Mesenchymal stem cell (in vitro differentiated cells and primary cell): Measurements from ENCODE around the gene KTN1.

Source experiments
- DNase-seq: peaks from one replicate; pipeline ENCODE4 v3.0.0-alpha.2; 2013
- H2AFZ ChIP-seq: one replicate; pipeline ENCODE4 v1.6.1; 2013; ENCODE audit warnings: low read depth, mild to moderate bottlenecking, control low read depth, inconsistent platforms, low read length, moderate library complexity
- H2AK5ac ChIP-seq: 2 replicates; pipeline ENCODE4 v1.6.1; 2013; ENCODE audit warnings: low read length, moderate library complexity, mild to moderate bottlenecking, inconsistent platforms; ENCODE audit not compliant: severe bottlenecking
- H2BK120ac ChIP-seq: one replicate; pipeline ENCODE4 v1.6.1; 2013; ENCODE audit warnings: low read depth, mild to moderate bottlenecking, inconsistent platforms, low read length, moderate library complexity
- H2BK12ac ChIP-seq, 2 experiments: one replicate each; pipeline ENCODE4 v1.6.1; 2013; ENCODE audit warnings: inconsistent platforms in 2 of 2, low read length in 2 of 2, mild to moderate bottlenecking in 2 of 2, moderate library complexity in 2 of 2, control low read depth in 1 of 2
- H2BK15ac ChIP-seq: one replicate; pipeline ENCODE4 v1.6.1; 2013; ENCODE audit warnings: mild to moderate bottlenecking, low read depth, inconsistent platforms; ENCODE audit not compliant: poor library complexity, severe bottlenecking
- H2BK5ac ChIP-seq: 2 replicates; pipeline ENCODE4 v1.6.1; 2013; ENCODE audit warnings: low read depth, mild to moderate bottlenecking, low read length, control low read depth, inconsistent platforms; ENCODE audit not compliant: poor library complexity, severe bottlenecking
- H3K14ac ChIP-seq, 2 experiments: one replicate each; pipeline ENCODE4 v1.6.1; 2013; ENCODE audit warnings: inconsistent platforms in 2 of 2, low read length in 2 of 2, control low read depth in 1 of 2, mild to moderate bottlenecking in 1 of 2, moderate library complexity in 1 of 2
- H3K18ac ChIP-seq, 2 experiments: one replicate each; pipeline ENCODE4 v1.6.1; 2013; ENCODE audit warnings: inconsistent platforms in 2 of 2, low read length in 2 of 2, control low read depth in 1 of 2, low read depth in 1 of 2, mild to moderate bottlenecking in 1 of 2
- H3K23ac ChIP-seq, 2 experiments: one replicate each; pipeline ENCODE4 v1.6.1; 2013; ENCODE audit warnings: inconsistent platforms in 2 of 2, low read length in 2 of 2, mild to moderate bottlenecking in 2 of 2, moderate library complexity in 2 of 2, control low read depth in 1 of 2
- H3K27ac ChIP-seq: 2 replicates; pipeline ENCODE4 v1.5.1; 2013; ENCODE audit warnings: mild to moderate bottlenecking, moderate library complexity, low read length, control low read depth, inconsistent platforms; ENCODE audit not compliant: poor library complexity, severe bottlenecking
- H3K27me3 ChIP-seq, 2 experiments: 2 replicates each; pipeline versions ENCODE4 v1.6.1 to v1.7.0; 2013; ENCODE audit warnings: low read length in 2 of 2, mild to moderate bottlenecking in 2 of 2, moderate library complexity in 2 of 2, control low read depth in 1 of 2, inconsistent platforms in 1 of 2; ENCODE audit not compliant: control insufficient read depth in 1 of 2, insufficient read depth in 1 of 2
- H3K36me3 ChIP-seq, 2 experiments: 2 replicates each; pipeline versions ENCODE4 v1.6.1 to v1.7.0; 2013; ENCODE audit warnings: low read length in 2 of 2, control low read depth in 1 of 2, inconsistent platforms in 1 of 2, low read depth in 1 of 2, mild to moderate bottlenecking in 1 of 2; ENCODE audit not compliant: insufficient read depth in 2 of 2, control insufficient read depth in 1 of 2
- H3K4ac ChIP-seq, 2 experiments: one replicate each; pipeline ENCODE4 v1.6.1; 2013; ENCODE audit warnings: inconsistent platforms in 2 of 2, low read length in 2 of 2, mild to moderate bottlenecking in 2 of 2, moderate library complexity in 2 of 2, control low read depth in 1 of 2, low read depth in 1 of 2
- H3K4me1 ChIP-seq: 2 replicates; pipeline ENCODE4 v1.6.1; 2013; ENCODE audit warnings: low read depth, low read length, control low read depth; ENCODE audit not compliant: control insufficient read depth, insufficient read depth
- H3K4me2 ChIP-seq: 2 replicates; pipeline ENCODE4 v1.6.1; 2013; ENCODE audit warnings: low read length, mild to moderate bottlenecking, inconsistent platforms; ENCODE audit not compliant: poor library complexity, severe bottlenecking
- H3K4me3 ChIP-seq, 2 experiments: 2 replicates each; pipeline versions ENCODE4 v1.5.1 to v1.7.0; 2013; ENCODE audit warnings: low read length in 2 of 2, mild to moderate bottlenecking in 2 of 2, control low read depth in 1 of 2, low read depth in 1 of 2; ENCODE audit not compliant: insufficient read depth in 1 of 2
- H3K79me1 ChIP-seq: replicated peaks from 2 replicates; pipeline ENCODE4 v1.6.1; 2013; ENCODE audit warnings: mild to moderate bottlenecking, control low read depth, low read length, inconsistent platforms; ENCODE audit not compliant: poor library complexity, severe bottlenecking
- H3K9ac ChIP-seq: 2 replicates; pipeline ENCODE4 v1.7.0; 2013; ENCODE audit warnings: mild to moderate bottlenecking, low read length, moderate library complexity
- H3K9me3 ChIP-seq: 2 replicates; pipeline ENCODE4 v1.7.0; 2013; ENCODE audit warnings: mild to moderate bottlenecking, low read length; ENCODE audit not compliant: control insufficient read depth
- H4K8ac ChIP-seq: one replicate; pipeline ENCODE4 v1.6.1; 2013; ENCODE audit warnings: inconsistent platforms, mild to moderate bottlenecking, low read length, moderate library complexity
- H4K91ac ChIP-seq: one replicate; pipeline ENCODE4 v1.6.1; 2013; ENCODE audit warnings: mild to moderate bottlenecking, low read length, inconsistent platforms
- WGBS: methylation state at CpG from one replicate; pipeline ENCODE4 v1.1.7; 2013; ENCODE audit warnings: mixed read lengths; 5-methylcytosine and 5-hydroxymethylcytosine counted together

Gene KTN1

DNA sequence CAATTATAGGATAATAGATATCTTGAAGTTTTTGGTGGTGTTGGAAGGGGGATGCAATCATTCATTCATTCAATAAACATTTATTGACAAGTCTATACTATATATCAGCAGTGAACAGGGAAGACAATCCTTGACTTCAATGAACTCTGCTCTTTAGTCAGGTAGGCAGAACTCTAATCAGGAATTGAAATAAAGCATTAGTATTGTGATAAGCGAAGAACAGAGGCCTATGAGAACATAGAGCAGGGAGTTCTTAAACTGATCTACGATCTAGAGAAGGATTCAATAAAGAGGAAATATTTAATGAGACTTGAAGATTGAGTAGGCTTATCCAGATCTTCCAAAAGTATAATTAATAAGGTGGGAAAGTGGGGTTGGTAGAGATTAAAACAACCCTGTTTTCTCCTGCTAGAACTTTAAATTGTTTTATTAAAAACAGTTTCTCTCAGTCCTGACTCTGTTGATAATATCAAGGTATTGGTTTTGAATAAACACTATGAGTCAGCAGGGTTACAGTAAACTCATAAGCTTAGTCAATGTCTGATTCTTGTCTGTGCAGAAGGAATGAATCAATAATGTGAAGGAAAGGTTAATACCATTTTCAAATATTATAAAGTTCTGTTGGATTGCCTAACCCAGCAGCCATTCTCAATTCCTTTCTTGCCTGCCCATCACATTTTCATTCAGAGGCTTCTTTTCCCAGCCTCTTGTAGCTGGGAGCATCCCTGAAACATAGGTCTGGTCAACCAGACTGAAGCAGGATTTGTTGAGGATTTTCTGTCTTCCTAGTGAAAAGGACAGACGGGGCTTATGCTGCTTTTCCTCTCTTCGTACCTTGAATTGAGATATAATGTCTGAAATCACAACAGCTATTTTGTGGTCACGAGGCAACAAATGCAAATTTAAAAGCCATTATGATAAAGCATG lies 38.9 kb upstream of the KTN1 start:
- Histone ChIP-seq H3K4me3 (no peak overlapping the region), H3K9ac (no peak overlapping the region), H3K4me2 (no peak overlapping the region), H3K36me3 (no peaks in the 10 kb centered on the region), H3K27me3 (no peaks in the 10 kb centered on the region), H3K27ac (no peak overlapping the region), H3K18ac (no peak overlapping the region), H2BK120ac (no peak overlapping the region), H2BK15ac (no peak overlapping the region), H3K23ac (no peak overlapping the region), H4K91ac (no peak overlapping the region), H2BK12ac (no peak overlapping the region), H3K14ac (no peak overlapping the region), H3K4me1 (peaks cover 4% of the 10 kb centered on the region), H3K79me1 (no peaks in the 10 kb centered on the region), H3K4ac (no peak overlapping the region), H2AK5ac (no peak overlapping the region), H2AFZ (no peak overlapping the region), H4K8ac (no peak overlapping the region), H2BK5ac (no peak overlapping the region), H3K9me3 (peaks cover 2% of the 10 kb centered on the region)
- peak; percentile 32 for DNase-seq
- WGBS = 94% methylated on average over 4 of the region's 5 CpGs

GRCh38 chr14:55545779-55546178 lies 34.2 kb upstream of the KTN1 start:
- Histone ChIP-seq H3K9me3 (no peaks in the 10 kb centered on the region), H3K79me1 (no peaks in the 10 kb centered on the region), H4K8ac (no peak overlapping the region), H3K4ac (no peak overlapping the region), H3K9ac (no peak overlapping the region), H3K4me2 (no peak overlapping the region), H2AFZ (no peak overlapping the region), H2BK5ac (no peak overlapping the region), H4K91ac (no peak overlapping the region), H3K23ac (no peak overlapping the region), H2AK5ac (no peak overlapping the region), H3K4me1 (peaks cover 4% of the 10 kb centered on the region), H2BK120ac (no peak overlapping the region), H3K18ac (no peak overlapping the region), H2BK12ac (no peak overlapping the region), H2BK15ac (no peak overlapping the region), H3K14ac (no peak overlapping the region), H3K36me3 (no peaks in the 10 kb centered on the region), H3K4me3 (no peak overlapping the region), H3K27ac (no peak overlapping the region), H3K27me3 (no peaks in the 10 kb centered on the region)
- no peak for DNase-seq
- WGBS = no CpG with 5 or more reads among the region's 1 CpG

GRCh38 chr14:55546212-55546874 lies 33.7 kb upstream of the KTN1 start:
- Histone ChIP-seq H2BK15ac (no peak overlapping the region), H2BK12ac (no peak overlapping the region), H2BK5ac (no peak overlapping the region), H3K9me3 (no peaks in the 10 kb centered on the region), H3K14ac (no peak overlapping the region), H3K9ac (no peak overlapping the region), H4K91ac (no peak overlapping the region), H3K79me1 (no peaks in the 10 kb centered on the region), H3K36me3 (no peaks in the 10 kb centered on the region), H2AK5ac (peak overlapping the region; percentile 46), H3K27ac (no peak overlapping the region), H2AFZ (no peak overlapping the region), H3K4me2 (no peak overlapping the region), H4K8ac (no peak overlapping the region), H2BK120ac (no peak overlapping the region), H3K27me3 (no peaks in the 10 kb centered on the region), H3K4ac (no peak overlapping the region), H3K23ac (no peak overlapping the region), H3K18ac (no peak overlapping the region), H3K4me3 (no peak overlapping the region), H3K4me1 (peaks cover 4% of the 10 kb centered on the region)
- 98% methylated on average over 3 of the region's 3 CpGs for WGBS
- DNase-seq = no peak

DNA sequence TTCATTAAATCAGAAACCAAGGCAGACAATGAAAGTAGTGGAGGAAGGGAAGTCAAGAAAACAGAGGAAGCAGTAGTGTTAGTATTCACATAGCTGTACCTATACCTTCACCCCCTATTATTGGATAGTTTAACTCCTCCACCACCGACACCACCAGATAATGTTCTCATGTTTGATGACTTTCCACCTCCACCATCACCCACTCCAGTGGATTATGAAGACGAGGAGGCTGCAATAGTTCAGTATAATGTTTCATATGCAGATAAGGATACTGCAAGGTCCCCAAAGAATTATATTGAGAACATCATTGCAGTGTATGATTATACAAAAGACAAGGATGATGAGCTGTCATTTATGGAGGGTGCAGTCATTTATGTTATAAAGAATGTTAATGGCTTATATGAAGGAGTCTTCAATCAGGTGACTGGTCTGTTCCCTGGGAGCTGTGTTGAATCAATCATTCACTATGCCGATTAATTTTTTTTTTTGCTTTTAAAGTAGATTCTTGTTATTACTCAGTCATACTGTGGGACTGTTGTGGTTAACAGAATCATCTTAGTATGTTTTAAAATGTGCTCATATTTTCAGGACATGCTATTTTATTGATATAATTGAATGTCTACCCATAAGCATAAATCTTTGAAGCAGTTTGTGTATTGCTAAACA lies 32.2 kb upstream of the KTN1 start:
- H2BK120ac ChIP-seq = no peak overlapping the region
- no peak overlapping the region for H3K9ac ChIP-seq
- WGBS = no CpG with 5 or more reads among the region's 3 CpGs
- H4K91ac ChIP-seq = no peak overlapping the region
- H3K27ac ChIP-seq = no peak overlapping the region
- H3K9me3 ChIP-seq = no peaks in the 10 kb centered on the region
- no peak for DNase-seq
- no peak overlapping the region for H2BK15ac ChIP-seq
- no peak overlapping the region for H3K23ac ChIP-seq
- no peaks in the 10 kb centered on the region for H3K79me1 ChIP-seq
- peaks cover 2% of the 10 kb centered on the region for H3K4me1 ChIP-seq
- no peak overlapping the region for H3K14ac ChIP-seq
- H3K36me3 ChIP-seq = no peaks in the 10 kb centered on the region
- no peak overlapping the region for H3K18ac ChIP-seq
- H2AFZ ChIP-seq = no peak overlapping the region
- H3K4me3 ChIP-seq = no peak overlapping the region
- no peak overlapping the region for H3K4me2 ChIP-seq
- H2BK5ac ChIP-seq = no peak overlapping the region
- H2BK12ac ChIP-seq = no peak overlapping the region
- no peak overlapping the region for H4K8ac ChIP-seq
- H3K27me3 ChIP-seq = no peaks in the 10 kb centered on the region
- no peak overlapping the region for H2AK5ac ChIP-seq
- no peak overlapping the region for H3K4ac ChIP-seq
